Naive thymus-derived CD4-positive, alpha-beta T cell (primary cell): ENCODE results near the gene PITPNB. TPM values are rescaled to one million over a fixed set of nuclear protein-coding genes. Genes with fewer than 3 reads are reported as not detected.

Source experiments
- ATAC-seq: fragments of 150-1000 bp; cut with Tn5 transposase; 2 replicates; pipeline ENCODE4 v1.10.0; 2021; ENCODE audit warnings: mild to moderate bottlenecking, moderate library complexity
- CTCF ChIA-PET: fragments of 350-600 bp; sonication (Branson Sonifier 250); formaldehyde crosslinking; loops from one replicate; lab custom pipeline; 2021; ENCODE audit warnings: antibody characterized with exemption; lab: Charles Lee
- POLR2A ChIA-PET: fragments of 350-600 bp; sonication (Branson Sonifier 250); formaldehyde crosslinking; loops from one replicate; lab custom pipeline; 2021; ENCODE audit warnings: antibody characterized with exemption, inconsistent platforms; lab: Charles Lee
- DNase-seq, 9 donors: peaks; one replicate each; pipeline versions ENCODE4 v3.0.0 to v3.0.0-alpha.2; 2020 to 2022; ENCODE audit warnings: mixed read lengths in 1 of 9
- H3K27ac ChIP-seq: one replicate; pipeline ENCODE4 v1.7.0; 2013; ENCODE audit warnings: mild to moderate bottlenecking, low read depth, low read length, moderate library complexity
- H3K27me3 ChIP-seq, 2 donors: one replicate each; pipeline ENCODE4 v1.7.0; 2013; ENCODE audit warnings: low read length in 2 of 2, mild to moderate bottlenecking in 2 of 2, moderate library complexity in 2 of 2; ENCODE audit not compliant: control insufficient read depth in 2 of 2, insufficient read depth in 2 of 2
- H3K36me3 ChIP-seq, 3 experiments: 1 replicate in 2 of 3; 2 replicates in 1 of 3; pipeline ENCODE4 v1.7.0; 2013; ENCODE audit warnings: low read length in 3 of 3, mild to moderate bottlenecking in 3 of 3, moderate library complexity in 1 of 3; ENCODE audit not compliant: insufficient read depth in 3 of 3, control insufficient read depth in 2 of 3
- H3K4me1 ChIP-seq, 2 donors: one replicate each; pipeline ENCODE4 v1.7.0; 2013; ENCODE audit warnings: low read length in 2 of 2, mild to moderate bottlenecking in 2 of 2, moderate library complexity in 1 of 2; ENCODE audit not compliant: control insufficient read depth in 2 of 2, insufficient read depth in 2 of 2
- H3K4me3 ChIP-seq: 2 replicates; pipeline ENCODE4 v1.7.0; 2013; ENCODE audit warnings: mild to moderate bottlenecking, low read length
- H3K9me3 ChIP-seq, 3 experiments: 1 replicate in 2 of 3; 2 replicates in 1 of 3; pipeline ENCODE4 v1.7.0; 2013; ENCODE audit warnings: low read length in 3 of 3; ENCODE audit not compliant: control insufficient read depth in 2 of 3
- H3K27ac Mint-ChIP-seq, 9 donors: one replicate each; pipeline ENCODE4 v1.8.0; 2020 to 2022; ENCODE audit warnings: mixed read lengths in 9 of 9, mild to moderate bottlenecking in 8 of 9, moderate library complexity in 5 of 9, inconsistent platforms in 2 of 9
- H3K27me3 Mint-ChIP-seq, 5 donors: one replicate each; pipeline ENCODE4 v1.8.0; 2021 to 2022; ENCODE audit warnings: mixed read lengths in 5 of 5, mild to moderate bottlenecking in 1 of 5
- H3K36me3 Mint-ChIP-seq, 5 donors: one replicate each; pipeline ENCODE4 v1.8.0; 2020 to 2022; ENCODE audit warnings: mixed read lengths in 5 of 5, mild to moderate bottlenecking in 3 of 5, inconsistent platforms in 1 of 5
- H3K4me1 Mint-ChIP-seq, 7 donors: one replicate each; pipeline ENCODE4 v1.8.0; 2020 to 2022; ENCODE audit warnings: mixed read lengths in 7 of 7, mild to moderate bottlenecking in 3 of 7, inconsistent platforms in 1 of 7
- H3K4me3 Mint-ChIP-seq, 10 donors: one replicate each; pipeline ENCODE4 v1.8.0; 2020 to 2022; ENCODE audit warnings: mild to moderate bottlenecking in 10 of 10, mixed read lengths in 10 of 10, moderate library complexity in 6 of 10, inconsistent platforms in 2 of 10
- H3K9me3 Mint-ChIP-seq, 11 donors: one replicate each; pipeline ENCODE4 v1.8.0; 2020 to 2022; ENCODE audit warnings: mixed read lengths in 11 of 11, mild to moderate bottlenecking in 4 of 11, inconsistent platforms in 1 of 11, moderate library complexity in 1 of 11
- intact Hi-C, 2 donors: fragments of 100-400 bp; cut with micrococcal nuclease; formaldehyde crosslinking; loops; one replicate each; pipeline ENCODE4 v1.15.1; 2023
- polyA plus RNA-seq, 2 donors: library from polyadenylated mRNA; unstranded; fragments of 300-500 nt; fragmentation: Illumina TruSeq; gene quantifications; one replicate each; pipeline ENCODE4 v1.2.3, GENCODE V29; 2021
- total RNA-seq, 6 experiments: library from RNA in 5 of 6; stranded (reverse) in 5 of 6; gene quantifications; 1 replicate in 5 of 6; 2 replicates in 1 of 6; pipeline ENCODE4 v1.2.3 and lab custom pipeline; 2021 to 2026

Gene PITPNB
- total and polyA plus RNA-seq, 7 experiments from 2014 or later: 56.3 to 98.8 (median 62.8) TPM

DNA sequence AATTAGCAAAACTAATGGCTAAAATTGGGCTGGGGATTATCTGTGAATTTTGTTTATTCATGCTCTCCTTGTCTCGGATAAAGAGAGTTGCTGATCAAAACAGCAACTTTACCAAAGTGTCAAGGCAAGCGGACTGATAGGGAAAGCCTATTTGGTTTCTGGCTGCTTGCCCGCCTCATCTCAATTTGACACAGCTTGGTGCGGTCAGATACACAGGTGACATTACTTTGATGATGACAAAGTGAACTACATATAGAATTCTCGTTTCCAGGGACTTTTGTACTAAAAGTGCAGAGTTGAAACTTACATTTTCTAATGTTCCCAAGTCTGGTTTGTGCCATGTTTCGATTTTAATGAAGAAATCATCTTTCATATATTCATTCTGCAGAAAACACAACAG is 22.8 kb downstream of the PITPNB start:
- no peaks in the 10 kb centered on the region for H3K9me3 ChIP-seq
- DNase-seq (no peak), ATAC-seq (no peak)
- ChIA-PET POLR2A (no interaction called here), CTCF (interaction anchor here (1.4 to 2.0 kb wide), 2 partner anchors 9 to 15 kb away, joined by 3 to 5 read pairs; no protein-coding TSS in a partner anchor)
- Mint-ChIP-seq H3K4me3 (no peak overlapping the region), H3K27ac (no peak overlapping the region), H3K9me3 (peaks cover 0 to 2% (median 0%) of the 10 kb centered on the region in 11 donors), H3K36me3 (peaks cover 6 to 47% (median 24%) of the 10 kb centered on the region in 5 donors), H3K4me1 (peaks cover 2 to 25% (median 8%) of the 10 kb centered on the region in 7 donors), H3K27me3 (no peaks in the 10 kb centered on the region)
- peaks cover 4 to 53% (median 5%) of the 10 kb centered on the region in 3 experiments for H3K36me3 ChIP-seq
- H3K27me3 ChIP-seq: no peaks in the 10 kb centered on the region
- H3K4me1 ChIP-seq: no peaks in the 10 kb centered on the region
- no peak overlapping the region for H3K4me3 ChIP-seq
- H3K27ac ChIP-seq: no peak overlapping the region
- intact Hi-C loops: no loop called here

DNA sequence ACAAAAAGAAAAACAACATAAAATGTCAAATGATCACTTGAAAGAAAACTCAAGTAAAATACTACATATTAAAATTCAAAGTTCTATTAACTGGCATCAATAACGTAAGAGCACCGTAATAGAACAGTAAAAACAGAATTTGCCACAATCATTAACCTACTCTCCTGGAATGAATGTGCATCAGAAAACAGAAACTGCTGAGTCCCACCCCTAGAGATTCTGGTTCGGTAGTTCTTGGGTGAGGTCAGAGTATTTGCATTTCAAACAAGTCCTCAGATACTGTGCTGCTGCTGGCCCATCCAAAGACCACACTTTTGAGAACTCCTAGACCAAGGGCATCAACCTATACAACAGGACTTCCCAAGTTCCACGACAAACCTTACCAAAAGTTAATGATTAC is 23.5 kb downstream of the PITPNB start:
- Mint-ChIP-seq H3K4me3 (no peak overlapping the region), H3K4me1 (peaks cover under 1 to 21% (median 2%) of the 10 kb centered on the region in 7 donors), H3K27me3 (no peaks in the 10 kb centered on the region), H3K27ac (peak overlapping the region in 2 of 9 donors; percentile 4 to 36), H3K9me3 (peaks cover 0 to 2% (median 0%) of the 10 kb centered on the region in 11 donors), H3K36me3 (peaks cover 6 to 45% (median 24%) of the 10 kb centered on the region in 5 donors)
- Histone ChIP-seq H3K27me3 (no peaks in the 10 kb centered on the region), H3K27ac (no peak overlapping the region), H3K9me3 (no peaks in the 10 kb centered on the region), H3K4me1 (no peaks in the 10 kb centered on the region), H3K36me3 (peaks cover 4 to 58% (median 5%) of the 10 kb centered on the region in 3 experiments), H3K4me3 (no peak overlapping the region)
- intact Hi-C loops: no loop called here
- DNase-seq: no peak
- ATAC-seq: no peak
- CTCF ChIA-PET: interaction anchor here (1.4 to 2.0 kb wide), 2 partner anchors 9 to 14 kb away, joined by 3 to 5 read pairs; no protein-coding TSS in a partner anchor
- POLR2A ChIA-PET: no interaction called here

DNA sequence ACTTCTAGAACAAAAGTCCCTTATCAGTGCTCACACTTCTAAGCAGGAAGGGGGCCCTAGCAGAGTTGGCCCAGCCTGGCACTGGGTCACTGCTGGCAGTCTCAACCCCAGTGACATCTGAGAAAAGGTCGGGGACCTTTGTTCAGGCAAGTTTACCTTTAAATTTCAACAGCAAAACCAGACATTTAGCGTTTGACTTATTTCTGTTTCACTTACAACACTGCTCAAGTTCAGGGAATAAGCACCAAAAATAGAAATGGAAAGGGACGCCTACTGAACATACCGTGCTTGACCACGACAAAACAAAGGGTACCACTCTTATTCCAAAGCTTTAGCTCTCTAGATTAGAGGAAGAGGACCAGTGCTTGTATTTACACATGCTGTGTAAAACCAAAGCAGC is 26.2 kb downstream of the PITPNB start:
- Histone ChIP-seq H3K4me1 (no peaks in the 10 kb centered on the region), H3K36me3 (peaks cover 4 to 80% (median 12%) of the 10 kb centered on the region in 3 experiments), H3K27ac (no peak overlapping the region), H3K9me3 (no peaks in the 10 kb centered on the region), H3K27me3 (no peaks in the 10 kb centered on the region), H3K4me3 (no peak overlapping the region)
- Mint-ChIP-seq H3K4me1 (peaks cover 0 to 18% (median 2%) of the 10 kb centered on the region in 7 donors), H3K27me3 (no peaks in the 10 kb centered on the region), H3K36me3 (peaks cover 9 to 55% (median 28%) of the 10 kb centered on the region in 5 donors), H3K4me3 (no peak overlapping the region), H3K27ac (peak overlapping the region in 1 of 9 donors; percentile 46), H3K9me3 (peaks cover 0 to 2% (median 0%) of the 10 kb centered on the region in 11 donors)
- ChIA-PET CTCF (interaction anchor here (0.7 kb wide), 1 partner anchor 128 kb away, joined by 3 read pairs; no protein-coding TSS in a partner anchor), POLR2A (no interaction called here)
- DNase-seq: no peak
- no peak for ATAC-seq
- intact Hi-C loops: no loop called here

- Mint-ChIP-seq H3K9me3 (peaks cover 0 to 2% (median 0%) of the 10 kb centered on the region in 11 donors), H3K36me3 (peaks cover 9 to 51% (median 26%) of the 10 kb centered on the region in 5 donors), H3K4me3 (no peak overlapping the region), H3K27me3 (no peaks in the 10 kb centered on the region), H3K27ac (peak overlapping the region in 4 of 9 donors; percentile 4 to 79 (median 42)), H3K4me1 (peaks cover 0 to 16% (median 2%) of the 10 kb centered on the region in 7 donors)
- Histone ChIP-seq H3K4me1 (no peaks in the 10 kb centered on the region), H3K9me3 (no peaks in the 10 kb centered on the region), H3K4me3 (no peak overlapping the region), H3K27me3 (no peaks in the 10 kb centered on the region), H3K36me3 (peaks cover 4 to 75% (median 7%) of the 10 kb centered on the region in 3 experiments), H3K27ac (no peak overlapping the region)
- ATAC-seq: no peak
- CTCF ChIA-PET: interaction anchor here (0.7 kb wide), 1 partner anchor 129 kb away, joined by 3 read pairs; no protein-coding TSS in a partner anchor
- POLR2A ChIA-PET: no interaction called here
- intact Hi-C loops: no loop called here
- DNase-seq: no peak
These were observed 27.0 kb downstream of the PITPNB start for GRCh38 chr22:27892064-27892463.

DNA sequence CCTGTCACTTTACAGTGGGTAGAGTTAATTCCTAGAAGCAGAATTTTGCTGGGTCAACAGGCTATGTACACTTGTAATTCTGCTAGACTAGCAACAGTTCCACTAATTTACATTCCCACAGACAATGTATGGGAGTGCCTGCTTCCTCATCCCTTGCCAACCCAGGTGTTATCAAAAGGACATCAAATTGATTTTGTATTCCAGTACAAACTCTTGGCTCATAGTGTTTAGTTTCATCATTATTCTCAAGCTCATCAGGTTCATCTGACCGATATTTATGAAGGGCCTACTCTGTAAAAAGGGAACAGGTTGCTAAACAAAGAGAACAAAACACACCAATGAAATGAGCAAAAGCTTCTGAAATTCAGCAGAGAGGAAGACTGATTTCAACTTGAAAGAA is 30.7 kb downstream of the PITPNB start:
- POLR2A ChIA-PET: no interaction called here
- Histone ChIP-seq H3K36me3 (peaks cover 0 to 59% (median 7%) of the 10 kb centered on the region in 3 experiments), H3K9me3 (no peaks in the 10 kb centered on the region), H3K4me1 (no peaks in the 10 kb centered on the region), H3K4me3 (no peak overlapping the region), H3K27me3 (no peaks in the 10 kb centered on the region), H3K27ac (no peak overlapping the region)
- CTCF ChIA-PET: interaction anchor here (0.6 to 1.6 kb wide), 6 partner anchors 11 to 703 kb away, joined by 3 to 4 read pairs (median 3); partner anchors contain the start of gene PITPNB
- Mint-ChIP-seq H3K4me3 (no peak overlapping the region), H3K27me3 (no peaks in the 10 kb centered on the region), H3K9me3 (no peaks in the 10 kb centered on the region), H3K36me3 (peaks cover 10 to 41% (median 15%) of the 10 kb centered on the region in 5 donors), H3K4me1 (peaks cover 0 to 18% (median 9%) of the 10 kb centered on the region in 7 donors), H3K27ac (peak overlapping the region in 5 of 9 donors; percentile 7 to 74 (median 33))
- ATAC-seq (no peak), DNase-seq (no peak)
- intact Hi-C loops: no loop called here

DNA sequence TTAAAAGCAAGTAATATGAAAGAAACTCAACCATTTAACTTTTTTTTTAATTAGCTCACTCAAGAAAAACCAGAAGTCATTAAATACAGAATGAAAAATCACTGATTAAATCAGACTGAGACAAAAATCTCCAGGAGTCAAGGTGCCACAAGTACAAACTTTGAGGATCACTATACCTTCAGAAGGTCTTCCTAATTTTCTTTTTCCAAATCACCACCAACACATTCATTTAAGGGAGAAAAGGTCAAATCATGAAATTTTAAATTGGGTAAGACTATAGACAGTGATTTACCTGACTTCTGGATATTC is 32.3 kb downstream of the PITPNB start:
- POLR2A ChIA-PET: no interaction called here
- Histone ChIP-seq H3K27ac (no peak overlapping the region), H3K4me1 (no peaks in the 10 kb centered on the region), H3K4me3 (no peak overlapping the region), H3K36me3 (peaks cover 0 to 45% (median 7%) of the 10 kb centered on the region in 3 experiments), H3K9me3 (no peaks in the 10 kb centered on the region), H3K27me3 (no peaks in the 10 kb centered on the region)
- Mint-ChIP-seq H3K9me3 (no peaks in the 10 kb centered on the region), H3K4me1 (peaks cover 0 to 18% (median 6%) of the 10 kb centered on the region in 7 donors), H3K4me3 (no peak overlapping the region), H3K27ac (peak overlapping the region in 1 of 9 donors; percentile 33), H3K36me3 (peaks cover 4 to 33% (median 10%) of the 10 kb centered on the region in 5 donors), H3K27me3 (no peaks in the 10 kb centered on the region)
- CTCF ChIA-PET: interaction anchor here (0.9 to 2.2 kb wide), 11 partner anchors 9 to 704 kb away, joined by 3 to 9 read pairs (median 4); no protein-coding TSS in a partner anchor
- intact Hi-C loops: loop anchor here (1.0 to 2.0 kb wide), 4 partner anchors 32 to 708 kb away; partner anchors contain the start of gene PITPNB (in 1 of the 2)
- no peak for DNase-seq
- ATAC-seq: no peak
